Natural killer cell (primary cell): ENCODE measurements around the gene SORBS1. TPM values are rescaled to one million over a fixed set of nuclear protein-coding genes. Genes with fewer than 3 reads are reported as not detected.
A peak's percentile ranks its signal among the peaks of the same experiment; 100 is the strongest.

ENCODE experiments used
- ATAC-seq, 3 donors: fragments of 150-1000 bp in 2 of 3; fragments of 200-7000 bp in 1 of 3; cut with Tn5 transposase; 1 replicate in 1 of 3; 2 replicates in 2 of 3; pipeline ENCODE4 v1.10.0; 2021; ENCODE audit warnings: mild to moderate bottlenecking in 2 of 3, moderate library complexity in 2 of 3
- DNase-seq, 2 donors: peaks; one replicate each; pipeline versions ENCODE4 v3.0.0 to v3.0.0-alpha.2; 2013 to 2021; ENCODE audit warnings: mixed read lengths in 1 of 2
- H3K27ac ChIP-seq: one replicate; pipeline ENCODE4 v1.5.1; 2013; ENCODE audit warnings: mild to moderate bottlenecking, low read length
- H3K27me3 ChIP-seq: one replicate; pipeline ENCODE4 v1.6.1; 2013; ENCODE audit warnings: low read length; ENCODE audit not compliant: control insufficient read depth, insufficient read depth
- H3K36me3 ChIP-seq: one replicate; pipeline ENCODE4 v1.6.1; 2013; ENCODE audit warnings: low read length; ENCODE audit not compliant: control insufficient read depth, insufficient read depth
- H3K4me1 ChIP-seq: one replicate; pipeline ENCODE4 v1.6.1; 2013; ENCODE audit warnings: low read length; ENCODE audit not compliant: control insufficient read depth, insufficient read depth
- H3K4me3 ChIP-seq: one replicate; pipeline ENCODE4 v1.5.1; 2013; ENCODE audit warnings: low read length
- H3K9me3 ChIP-seq: one replicate; pipeline ENCODE4 v1.6.1; 2013; ENCODE audit warnings: low read length; ENCODE audit not compliant: control insufficient read depth, insufficient read depth
- H3K27ac Mint-ChIP-seq, 2 donors: one replicate each; pipeline ENCODE4 v1.8.0; 2022; ENCODE audit warnings: mild to moderate bottlenecking in 2 of 2, mixed read lengths in 2 of 2, moderate library complexity in 1 of 2
- H3K27me3 Mint-ChIP-seq, 2 donors: one replicate each; pipeline ENCODE4 v1.8.0; 2022; ENCODE audit warnings: low read depth in 2 of 2, mixed read lengths in 2 of 2
- H3K36me3 Mint-ChIP-seq: one replicate; pipeline ENCODE4 v1.8.0; 2022; ENCODE audit warnings: mixed read lengths
- H3K4me1 Mint-ChIP-seq, 2 donors: one replicate each; pipeline ENCODE4 v1.8.0; 2022; ENCODE audit warnings: mixed read lengths in 2 of 2
- H3K4me3 Mint-ChIP-seq: one replicate; pipeline ENCODE4 v1.8.0; 2022; ENCODE audit warnings: mild to moderate bottlenecking, moderate library complexity, mixed read lengths
- H3K9me3 Mint-ChIP-seq, 2 donors: one replicate each; pipeline ENCODE4 v1.8.0; 2022; ENCODE audit warnings: mixed read lengths in 2 of 2
- CTCF ChIP-seq: fragments of 200-600 bp; IDR thresholded peaks from one replicate; pipeline ENCODE4 v1.8.0; 2022; ENCODE audit warnings: antibody characterized with exemption
- WGBS: methylation state at CpG from one replicate; pipeline ENCODE4 v1.1.7; 2013; ENCODE audit warnings: missing lambda C conversion rate; ENCODE audit not compliant: insufficient coverage; 5-methylcytosine and 5-hydroxymethylcytosine counted together
- intact Hi-C: fragments of 100-400 bp; cut with micrococcal nuclease; formaldehyde crosslinking; loops from one replicate; pipeline ENCODE4 v1.14.2; 2022
- total RNA-seq, 4 donors: library from RNA; stranded (reverse); fragments of 120-200 nt in 1 of 4; gene quantifications; one replicate each; pipeline versions ENCODE4 v1.2.3 to v1.2.4, GENCODE V29; 2013 to 2022

The SORBS1 gene
- total RNA-seq, 3 donors from 2014 or later (not counting 1 experiment from before 2014, with no cell fraction given): 2.4 to 5.4 (median 2.8) TPM

GRCh38 chr10:95268438-95268837 lies 292.7 kb downstream of the SORBS1 start:
- Histone ChIP-seq H3K27ac (no peak overlapping the region), H3K27me3 (no peaks in the 10 kb centered on the region), H3K4me1 (no peaks in the 10 kb centered on the region), H3K9me3 (no peaks in the 10 kb centered on the region), H3K4me3 (no peak overlapping the region), H3K36me3 (peaks cover 7% of the 10 kb centered on the region)
- no peak for TF ChIP-seq CTCF
- H3K4me1 Mint-ChIP-seq: peaks cover 4 to 5% of the 10 kb centered on the region in 2 donors
- H3K9me3 Mint-ChIP-seq: no peaks in the 10 kb centered on the region
- intact Hi-C loops: no loop called here
- ATAC-seq: no peak
- H3K27ac Mint-ChIP-seq: no peak overlapping the region
- H3K27me3 Mint-ChIP-seq: no peaks in the 10 kb centered on the region
- no peak for DNase-seq
- 93% methylated on average over 12 of the region's 12 CpGs for WGBS
- peaks cover 2% of the 10 kb centered on the region for H3K36me3 Mint-ChIP-seq
- H3K4me3 Mint-ChIP-seq: no peak overlapping the region

DNA sequence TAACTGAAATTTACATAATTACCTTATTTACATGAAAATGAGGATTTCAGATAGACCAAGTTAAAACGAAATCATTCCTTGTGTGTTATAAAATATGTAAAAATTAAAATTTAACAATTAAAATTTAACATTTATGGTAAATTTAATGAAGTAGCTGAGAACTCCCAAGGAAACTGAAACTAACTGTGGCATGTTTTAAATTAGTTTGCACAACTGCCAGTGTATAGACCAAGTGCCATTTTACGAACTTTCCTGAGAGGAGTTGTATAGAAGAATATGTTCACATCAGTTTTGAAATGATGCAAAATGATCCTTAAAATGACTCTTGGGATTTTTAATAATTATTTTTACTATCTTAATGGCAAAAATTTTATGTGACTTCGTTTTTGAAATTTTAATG lies 293.9 kb downstream of the SORBS1 start:
- no peak for TF ChIP-seq CTCF
- H3K27me3 ChIP-seq: no peaks in the 10 kb centered on the region
- no peak overlapping the region for H3K27ac ChIP-seq
- peaks cover 6% of the 10 kb centered on the region for H3K36me3 Mint-ChIP-seq
- no peak overlapping the region for H3K4me3 Mint-ChIP-seq
- DNase-seq (no peak), ATAC-seq (no peak)
- H3K27me3 Mint-ChIP-seq: no peaks in the 10 kb centered on the region
- no peaks in the 10 kb centered on the region for H3K9me3 ChIP-seq
- WGBS: 100% methylated on average over 1 of the region's 3 CpGs
- H3K4me1 ChIP-seq: no peaks in the 10 kb centered on the region
- H3K4me1 Mint-ChIP-seq: peaks cover 4 to 5% of the 10 kb centered on the region in 2 donors
- H3K36me3 ChIP-seq: peaks cover 7% of the 10 kb centered on the region
- H3K9me3 Mint-ChIP-seq: no peaks in the 10 kb centered on the region
- peak overlapping the region in 1 of 2 donors; percentile 43 for H3K27ac Mint-ChIP-seq
- no peak overlapping the region for H3K4me3 ChIP-seq
- intact Hi-C loops: no loop called here

DNA sequence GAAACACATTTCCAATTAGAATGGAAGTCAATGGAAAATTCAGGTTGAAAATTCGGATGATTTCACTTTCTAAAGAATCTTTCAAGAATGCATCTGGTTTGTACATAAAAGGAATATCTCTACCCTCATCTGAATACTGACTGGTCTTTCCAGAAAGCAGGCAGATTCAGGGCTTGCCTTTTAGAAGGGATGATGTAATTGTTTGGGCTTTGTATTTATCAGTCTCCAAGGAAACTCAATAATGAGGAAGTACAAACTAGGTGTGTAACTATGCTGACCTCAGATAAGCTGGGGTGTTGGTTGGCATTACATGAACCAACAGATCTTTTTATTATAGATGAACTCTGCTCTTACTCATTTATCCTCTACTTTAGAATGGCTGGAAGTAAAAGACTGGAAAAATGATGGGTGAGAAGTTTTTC lies 294.5 kb downstream of the SORBS1 start:
- H3K4me1 Mint-ChIP-seq: peaks cover 4 to 5% of the 10 kb centered on the region in 2 donors
- Histone ChIP-seq H3K27me3 (no peaks in the 10 kb centered on the region), H3K27ac (peak overlapping the region; percentile 44), H3K36me3 (peaks cover 7% of the 10 kb centered on the region), H3K4me1 (no peaks in the 10 kb centered on the region), H3K4me3 (no peak overlapping the region), H3K9me3 (no peaks in the 10 kb centered on the region)
- peaks cover 6% of the 10 kb centered on the region for H3K36me3 Mint-ChIP-seq
- peak; percentile 40 to 56 (median 52) for ATAC-seq
- intact Hi-C loops: no loop called here
- TF ChIP-seq CTCF: no peak
- no peaks in the 10 kb centered on the region for H3K9me3 Mint-ChIP-seq
- H3K27me3 Mint-ChIP-seq: no peaks in the 10 kb centered on the region
- peak in 1 of 2 donors; percentile 30 for DNase-seq
- H3K27ac Mint-ChIP-seq: peak overlapping the region in 1 of 2 donors; percentile 43
- no peak overlapping the region for H3K4me3 Mint-ChIP-seq
- 80% methylated on average over 1 of the region's 1 CpG for WGBS

GRCh38 chr10:95265572-95265971 lies 295.6 kb downstream of the SORBS1 start:
- 89% methylated on average over 8 of the region's 8 CpGs for WGBS
- ATAC-seq: no peak
- Mint-ChIP-seq H3K4me1 (peaks cover 4 to 5% of the 10 kb centered on the region in 2 donors), H3K27me3 (no peaks in the 10 kb centered on the region), H3K9me3 (no peaks in the 10 kb centered on the region), H3K36me3 (peaks cover 6% of the 10 kb centered on the region), H3K27ac (no peak overlapping the region), H3K4me3 (no peak overlapping the region)
- Histone ChIP-seq H3K4me1 (no peaks in the 10 kb centered on the region), H3K4me3 (no peak overlapping the region), H3K36me3 (peaks cover 7% of the 10 kb centered on the region), H3K9me3 (no peaks in the 10 kb centered on the region), H3K27ac (no peak overlapping the region), H3K27me3 (no peaks in the 10 kb centered on the region)
- intact Hi-C loops: no loop called here
- no peak for DNase-seq
- TF ChIP-seq CTCF: no peak
